Measurements from ENCODE around the gene IMPDH2.

DNA sequence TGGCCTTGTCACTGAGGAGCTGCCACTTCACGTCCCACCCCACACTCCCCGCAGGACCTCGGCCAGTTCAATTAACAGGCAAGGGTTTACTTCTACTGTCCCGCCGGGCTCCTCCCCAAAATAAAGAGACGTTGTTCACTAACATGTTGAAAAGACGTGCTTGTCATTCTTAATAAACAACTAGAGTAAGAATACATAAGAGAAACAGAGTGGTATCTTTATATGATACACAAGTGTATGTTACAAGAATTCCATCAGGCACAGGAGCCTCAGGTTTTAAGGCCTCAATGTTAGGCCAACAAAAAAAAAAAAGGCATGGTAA lies 326 bp upstream of the IMPDH2 start:
- TF ChIP-seq, protein P1, sequence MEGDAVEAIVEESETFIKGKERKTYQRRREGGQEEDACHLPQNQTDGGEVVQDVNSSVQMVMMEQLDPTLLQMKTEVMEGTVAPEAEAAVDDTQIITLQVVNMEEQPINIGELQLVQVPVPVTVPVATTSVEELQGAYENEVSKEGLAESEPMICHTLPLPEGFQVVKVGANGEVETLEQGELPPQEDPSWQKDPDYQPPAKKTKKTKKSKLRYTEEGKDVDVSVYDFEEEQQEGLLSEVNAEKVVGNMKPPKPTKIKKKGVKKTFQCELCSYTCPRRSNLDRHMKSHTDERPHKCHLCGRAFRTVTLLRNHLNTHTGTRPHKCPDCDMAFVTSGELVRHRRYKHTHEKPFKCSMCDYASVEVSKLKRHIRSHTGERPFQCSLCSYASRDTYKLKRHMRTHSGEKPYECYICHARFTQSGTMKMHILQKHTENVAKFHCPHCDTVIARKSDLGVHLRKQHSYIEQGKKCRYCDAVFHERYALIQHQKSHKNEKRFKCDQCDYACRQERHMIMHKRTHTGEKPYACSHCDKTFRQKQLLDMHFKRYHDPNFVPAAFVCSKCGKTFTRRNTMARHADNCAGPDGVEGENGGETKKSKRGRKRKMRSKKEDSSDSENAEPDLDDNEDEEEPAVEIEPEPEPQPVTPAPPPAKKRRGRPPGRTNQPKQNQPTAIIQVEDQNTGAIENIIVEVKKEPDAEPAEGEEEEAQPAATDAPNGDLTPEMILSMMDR (tag by site-specific recombination; IDR thresholded peaks at IDR 0.05), result no peak
- no peak for TF ChIP-seq TCF7L2 (IDR thresholded peaks at IDR 0.05; ENCODE audit: borderline replicate concordance, low read depth, low read length)
- TF ChIP-seq ZNF16 (tag by site-specific recombination; IDR thresholded peaks at IDR 0.05; ENCODE audit: low read depth), result no peak
- TF ChIP-seq, protein P2, sequence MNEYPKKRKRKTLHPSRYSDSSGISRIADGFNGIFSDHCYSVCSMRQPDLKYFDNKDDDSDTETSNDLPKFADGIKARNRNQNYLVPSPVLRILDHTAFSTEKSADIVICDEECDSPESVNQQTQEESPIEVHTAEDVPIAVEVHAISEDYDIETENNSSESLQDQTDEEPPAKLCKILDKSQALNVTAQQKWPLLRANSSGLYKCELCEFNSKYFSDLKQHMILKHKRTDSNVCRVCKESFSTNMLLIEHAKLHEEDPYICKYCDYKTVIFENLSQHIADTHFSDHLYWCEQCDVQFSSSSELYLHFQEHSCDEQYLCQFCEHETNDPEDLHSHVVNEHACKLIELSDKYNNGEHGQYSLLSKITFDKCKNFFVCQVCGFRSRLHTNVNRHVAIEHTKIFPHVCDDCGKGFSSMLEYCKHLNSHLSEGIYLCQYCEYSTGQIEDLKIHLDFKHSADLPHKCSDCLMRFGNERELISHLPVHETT (tag by site-specific recombination; IDR thresholded peaks at IDR 0.05), result no peak
- TF ChIP-seq, protein P3, sequence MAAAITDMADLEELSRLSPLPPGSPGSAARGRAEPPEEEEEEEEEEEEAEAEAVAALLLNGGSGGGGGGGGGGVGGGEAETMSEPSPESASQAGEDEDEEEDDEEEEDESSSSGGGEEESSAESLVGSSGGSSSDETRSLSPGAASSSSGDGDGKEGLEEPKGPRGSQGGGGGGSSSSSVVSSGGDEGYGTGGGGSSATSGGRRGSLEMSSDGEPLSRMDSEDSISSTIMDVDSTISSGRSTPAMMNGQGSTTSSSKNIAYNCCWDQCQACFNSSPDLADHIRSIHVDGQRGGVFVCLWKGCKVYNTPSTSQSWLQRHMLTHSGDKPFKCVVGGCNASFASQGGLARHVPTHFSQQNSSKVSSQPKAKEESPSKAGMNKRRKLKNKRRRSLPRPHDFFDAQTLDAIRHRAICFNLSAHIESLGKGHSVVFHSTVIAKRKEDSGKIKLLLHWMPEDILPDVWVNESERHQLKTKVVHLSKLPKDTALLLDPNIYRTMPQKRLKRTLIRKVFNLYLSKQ (tag by site-specific recombination; IDR thresholded peaks at IDR 0.05; ENCODE audit: borderline replicate concordance), result no peak
- TF ChIP-seq, protein P4, sequence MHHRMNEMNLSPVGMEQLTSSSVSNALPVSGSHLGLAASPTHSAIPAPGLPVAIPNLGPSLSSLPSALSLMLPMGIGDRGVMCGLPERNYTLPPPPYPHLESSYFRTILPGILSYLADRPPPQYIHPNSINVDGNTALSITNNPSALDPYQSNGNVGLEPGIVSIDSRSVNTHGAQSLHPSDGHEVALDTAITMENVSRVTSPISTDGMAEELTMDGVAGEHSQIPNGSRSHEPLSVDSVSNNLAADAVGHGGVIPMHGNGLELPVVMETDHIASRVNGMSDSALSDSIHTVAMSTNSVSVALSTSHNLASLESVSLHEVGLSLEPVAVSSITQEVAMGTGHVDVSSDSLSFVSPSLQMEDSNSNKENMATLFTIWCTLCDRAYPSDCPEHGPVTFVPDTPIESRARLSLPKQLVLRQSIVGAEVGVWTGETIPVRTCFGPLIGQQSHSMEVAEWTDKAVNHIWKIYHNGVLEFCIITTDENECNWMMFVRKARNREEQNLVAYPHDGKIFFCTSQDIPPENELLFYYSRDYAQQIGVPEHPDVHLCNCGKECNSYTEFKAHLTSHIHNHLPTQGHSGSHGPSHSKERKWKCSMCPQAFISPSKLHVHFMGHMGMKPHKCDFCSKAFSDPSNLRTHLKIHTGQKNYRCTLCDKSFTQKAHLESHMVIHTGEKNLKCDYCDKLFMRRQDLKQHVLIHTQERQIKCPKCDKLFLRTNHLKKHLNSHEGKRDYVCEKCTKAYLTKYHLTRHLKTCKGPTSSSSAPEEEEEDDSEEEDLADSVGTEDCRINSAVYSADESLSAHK (tag by site-specific recombination; IDR thresholded peaks at IDR 0.05), result no peak
- no peak for TF ChIP-seq OVOL3 (tag by site-specific recombination; IDR thresholded peaks at IDR 0.05)
- no peak for TF ChIP-seq ZNF221 (tag by site-specific recombination; IDR thresholded peaks at IDR 0.05; ENCODE audit: borderline replicate concordance)
- no peak for TF ChIP-seq SETDB1 (IDR thresholded peaks at IDR 0.05; ENCODE audit: insufficient read length, low read length)

Data from HEK293 (cell line).